Smooth muscle cell (in vitro differentiated cells): ENCODE results near the gene SKA2. TPM values are rescaled to one million over a fixed set of nuclear protein-coding genes. Genes with fewer than 3 reads are reported as not detected.
A peak's percentile ranks its signal among the peaks of the same experiment; 100 is the strongest.

Experiments used
- DNase-seq: peaks from one replicate; lab custom pipeline; 2025; ENCODE audit not compliant: unreplicated experiment; lab: John Stamatoyannopoulos, UW
- H2AFZ ChIP-seq: fragments of 200-600 bp; sonication (generic); 2 replicates; pipeline ENCODE4 v1.6.0; 2016; ENCODE audit warnings: antibody characterized with exemption, low read depth, mild to moderate bottlenecking
- H3F3A ChIP-seq: fragments of 200-600 bp; sonication (generic); 2 replicates; pipeline ENCODE4 v1.6.0; 2017; ENCODE audit warnings: antibody characterized with exemption, low read depth
- H3K27ac ChIP-seq: fragments of 200-600 bp; sonication (generic); 2 replicates; pipeline ENCODE4 v1.5.1; 2016; ENCODE audit warnings: low read depth, mild to moderate bottlenecking
- H3K27me3 ChIP-seq: fragments of 200-600 bp; sonication (generic); 2 replicates; pipeline ENCODE4 v1.6.1; 2016; ENCODE audit warnings: low read depth, mild to moderate bottlenecking
- H3K36me3 ChIP-seq: fragments of 200-600 bp; sonication (generic); 2 replicates; pipeline ENCODE4 v1.5.1; 2016; ENCODE audit warnings: low read depth
- H3K4me1 ChIP-seq: fragments of 200-600 bp; sonication (generic); 2 replicates; pipeline ENCODE4 v1.5.1; 2016; ENCODE audit warnings: low read depth
- H3K4me2 ChIP-seq: fragments of 200-600 bp; sonication (generic); 2 replicates; pipeline ENCODE4 v1.6.0; 2016; ENCODE audit warnings: mild to moderate bottlenecking
- H3K4me3 ChIP-seq: fragments of 200-600 bp; sonication (generic); 2 replicates; pipeline ENCODE4 v1.5.1; 2016; ENCODE audit warnings: mild to moderate bottlenecking
- H3K79me2 ChIP-seq: fragments of 200-600 bp; sonication (generic); 2 replicates; pipeline ENCODE4 v1.6.0; 2016; ENCODE audit warnings: low read depth, mild to moderate bottlenecking
- H3K9ac ChIP-seq: fragments of 200-600 bp; sonication (generic); 2 replicates; pipeline ENCODE4 v1.6.0; 2016; ENCODE audit warnings: low read depth
- H3K9me3 ChIP-seq: fragments of 200-600 bp; sonication (generic); replicated peaks from 2 replicates; pipeline ENCODE4 v1.5.1; 2016; ENCODE audit warnings: low read depth
- H4K20me1 ChIP-seq: fragments of 200-600 bp; sonication (generic); 2 replicates; pipeline ENCODE4 v1.6.0; 2016; ENCODE audit warnings: low read depth
- WGBS: methylation state at CpG from one replicate; pipeline ENCODE4 v1.1.7; 2016; ENCODE audit warnings: low lambda C conversion rate; 5-methylcytosine and 5-hydroxymethylcytosine counted together
- polyA plus RNA-seq: library from polyadenylated mRNA; unstranded; fragments of >200 nt; fragmentation: Nextera tagmentation; extraction: Ambion mirVana; gene quantifications from 2 replicates; pipeline ENCODE4 v1.2.1, GENCODE V29; 2016
- total RNA-seq: library from RNA; depleted of rRNA; stranded (reverse); fragments of >200 nt; gene quantifications from 2 replicates; pipeline ENCODE4 v1.2.3, GENCODE V29; 2014
- TF ChIP-seq, protein P1 (sequence below): fragments of 200-600 bp; sonication (generic); IDR thresholded peaks from 2 replicates; pipeline ENCODE4 v1.5.1; 2017; ENCODE audit warnings: borderline replicate concordance, mild to moderate bottlenecking, antibody characterized with exemption; ENCODE audit not compliant: insufficient read depth, poor library complexity, severe bottlenecking

Gene SKA2, protein sequence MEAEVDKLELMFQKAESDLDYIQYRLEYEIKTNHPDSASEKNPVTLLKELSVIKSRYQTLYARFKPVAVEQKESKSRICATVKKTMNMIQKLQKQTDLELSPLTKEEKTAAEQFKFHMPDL
- total RNA-seq, result 64.9 and 77.8 TPM in 2 replicates
- polyA plus RNA-seq, result 41.2 and 47.5 TPM in 2 replicates

DNA sequence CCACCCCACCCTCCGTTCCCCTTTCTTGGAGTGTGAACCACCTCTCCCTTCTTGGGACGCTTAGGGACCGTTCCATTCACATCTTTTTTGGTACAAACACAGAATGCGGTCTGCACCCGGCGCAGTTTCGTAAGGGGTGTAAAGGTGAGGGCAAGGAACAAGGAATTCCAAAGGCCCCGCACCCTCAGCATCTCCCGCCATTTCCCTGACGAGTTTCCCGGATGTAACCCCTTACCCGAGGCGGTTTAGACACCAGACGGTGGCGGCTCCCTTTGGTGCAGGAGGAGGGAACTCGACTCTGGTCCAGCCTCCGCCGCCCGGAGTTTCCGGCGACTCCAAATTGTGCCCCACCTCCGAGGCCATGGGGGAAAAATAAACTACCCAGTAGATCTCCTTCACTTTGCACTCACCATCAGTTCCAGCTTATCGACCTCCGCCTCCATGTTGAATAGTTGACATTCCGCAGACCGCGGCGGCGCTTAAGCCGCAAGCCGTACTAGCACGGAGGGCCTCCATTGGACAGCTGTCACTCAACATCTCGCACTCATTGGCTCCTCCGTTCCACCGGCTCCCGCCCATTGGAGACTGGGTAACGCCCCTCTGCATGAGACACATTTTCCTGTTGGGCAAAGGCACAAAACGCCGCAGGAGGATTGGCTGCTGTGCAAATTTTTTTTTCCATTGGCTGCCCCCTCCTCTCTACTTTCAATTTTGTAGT, at the start of gene SKA2:
Gene SKA2 (minus strand): TSS at position 466 of the 718 bp plus-strand sequence. CDS start 23 bp downstream, at position 443.
- H3K9ac ChIP-seq, result peak within 1 kb of the TSS; percentile 80
- peaks cover 1% of the 10 kb centered on the region for H4K20me1 ChIP-seq
- H3K4me3 ChIP-seq, result peak within 1 kb of the TSS; percentile 80
- peaks cover 37% of the 10 kb centered on the region for H3K4me1 ChIP-seq
- peaks cover 79% of the 10 kb centered on the region for H3K79me2 ChIP-seq
- no peaks in the 10 kb centered on the region for H3K27me3 ChIP-seq
- peak; percentile 92 for DNase-seq
- H3K36me3 ChIP-seq, result no peaks in the 10 kb centered on the region
- peak within 1 kb of the TSS; percentile 99 for H3K4me2 ChIP-seq
- H3K27ac ChIP-seq, result peak within 1 kb of the TSS; percentile 88
- 1% methylated on average over 37 of the region's 39 CpGs for WGBS
- H2AFZ ChIP-seq, result peak within 1 kb of the TSS; percentile 99
- no peaks in the 10 kb centered on the region for H3K9me3 ChIP-seq
- TF ChIP-seq, protein P1, sequence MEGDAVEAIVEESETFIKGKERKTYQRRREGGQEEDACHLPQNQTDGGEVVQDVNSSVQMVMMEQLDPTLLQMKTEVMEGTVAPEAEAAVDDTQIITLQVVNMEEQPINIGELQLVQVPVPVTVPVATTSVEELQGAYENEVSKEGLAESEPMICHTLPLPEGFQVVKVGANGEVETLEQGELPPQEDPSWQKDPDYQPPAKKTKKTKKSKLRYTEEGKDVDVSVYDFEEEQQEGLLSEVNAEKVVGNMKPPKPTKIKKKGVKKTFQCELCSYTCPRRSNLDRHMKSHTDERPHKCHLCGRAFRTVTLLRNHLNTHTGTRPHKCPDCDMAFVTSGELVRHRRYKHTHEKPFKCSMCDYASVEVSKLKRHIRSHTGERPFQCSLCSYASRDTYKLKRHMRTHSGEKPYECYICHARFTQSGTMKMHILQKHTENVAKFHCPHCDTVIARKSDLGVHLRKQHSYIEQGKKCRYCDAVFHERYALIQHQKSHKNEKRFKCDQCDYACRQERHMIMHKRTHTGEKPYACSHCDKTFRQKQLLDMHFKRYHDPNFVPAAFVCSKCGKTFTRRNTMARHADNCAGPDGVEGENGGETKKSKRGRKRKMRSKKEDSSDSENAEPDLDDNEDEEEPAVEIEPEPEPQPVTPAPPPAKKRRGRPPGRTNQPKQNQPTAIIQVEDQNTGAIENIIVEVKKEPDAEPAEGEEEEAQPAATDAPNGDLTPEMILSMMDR, result no peak
- peaks cover 8% of the 10 kb centered on the region for H3F3A ChIP-seq

DNA sequence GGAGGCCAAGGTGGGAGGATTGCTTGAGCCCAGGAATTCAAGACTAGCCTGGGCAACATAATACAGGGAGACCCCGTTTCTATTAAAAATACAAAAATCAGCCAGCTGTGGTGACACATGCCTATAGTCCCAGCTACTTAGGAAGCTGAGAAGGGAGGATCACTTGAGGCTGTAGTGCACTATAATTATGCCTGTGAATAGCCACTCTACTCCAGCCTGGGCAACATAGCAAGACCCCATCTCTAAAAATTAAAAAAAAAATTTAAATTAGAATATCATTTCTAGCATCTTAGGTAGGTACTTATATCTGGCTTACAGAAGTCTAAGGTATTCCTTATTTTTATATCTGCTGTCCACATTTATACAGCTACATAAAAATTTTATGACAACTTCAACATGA, 47.3 kb upstream of the SKA2 start:
- no peak overlapping the region for H3K4me2 ChIP-seq
- H3K4me3 ChIP-seq, result no peak overlapping the region
- no peaks in the 10 kb centered on the region for H3F3A ChIP-seq
- TF ChIP-seq, protein P1, result no peak
- H3K9ac ChIP-seq, result no peak overlapping the region
- no peak overlapping the region for H2AFZ ChIP-seq
- no peaks in the 10 kb centered on the region for H4K20me1 ChIP-seq
- no peaks in the 10 kb centered on the region for H3K79me2 ChIP-seq
- DNase-seq, result no peak
- no peaks in the 10 kb centered on the region for H3K36me3 ChIP-seq
- H3K27me3 ChIP-seq, result no peaks in the 10 kb centered on the region
- 95% methylated on average over 1 of the region's 1 CpG for WGBS
- H3K9me3 ChIP-seq, result no peaks in the 10 kb centered on the region
- H3K27ac ChIP-seq, result no peak overlapping the region
- H3K4me1 ChIP-seq, result no peaks in the 10 kb centered on the region

DNA sequence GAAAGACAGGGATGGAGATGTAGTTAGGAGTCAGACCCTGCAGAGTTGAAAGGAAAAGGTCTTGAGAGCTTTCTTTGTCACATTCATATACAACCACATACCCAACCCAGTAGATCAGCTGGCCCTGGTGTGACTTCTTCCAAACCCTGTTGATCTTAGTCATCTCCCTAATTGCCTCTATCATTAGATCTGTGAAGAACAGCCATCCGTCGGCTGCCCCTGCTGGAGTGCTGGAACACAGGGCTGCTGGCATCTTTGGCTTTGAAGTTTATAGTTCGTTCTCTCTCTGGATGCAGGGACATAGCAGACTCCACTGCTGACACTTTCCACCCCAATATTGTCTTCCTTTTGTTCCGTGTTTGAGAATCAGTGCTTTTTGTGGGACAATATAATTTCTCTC, 44.4 kb upstream of the SKA2 start:
- Histone ChIP-seq H2AFZ (no peak overlapping the region), H3K36me3 (no peaks in the 10 kb centered on the region), H3K4me3 (no peak overlapping the region), H3K9me3 (no peaks in the 10 kb centered on the region), H3F3A (no peaks in the 10 kb centered on the region), H3K4me2 (no peak overlapping the region), H3K27ac (no peak overlapping the region), H4K20me1 (no peaks in the 10 kb centered on the region), H3K4me1 (no peaks in the 10 kb centered on the region), H3K27me3 (no peaks in the 10 kb centered on the region), H3K9ac (no peak overlapping the region), H3K79me2 (no peaks in the 10 kb centered on the region)
- TF ChIP-seq, protein P1, result no peak
- WGBS, result 85% methylated on average over 4 of the region's 4 CpGs
- DNase-seq, result no peak
